Cardiac fibroblast (primary cell): ENCODE measurements around the gene GALNT16.

Source experiments
- DNase-seq, 2 donors: peaks; one replicate each; pipeline versions ENCODE4 v3.0.0 to v3.0.0-alpha.2; 2010; ENCODE audit warnings: low read depth in 2 of 2
- H3K4me3 ChIP-seq, 2 donors: replicated peaks in 1 of 2; 1 replicate in 1 of 2; 2 replicates in 1 of 2; pipeline ENCODE4 v1.5.1; 2011; ENCODE audit warnings: low read depth in 2 of 2, low read length in 2 of 2, mild to moderate bottlenecking in 2 of 2, moderate library complexity in 1 of 2
- TF ChIP-seq, protein P1 (sequence below): IDR thresholded peaks from one replicate; pipeline ENCODE4 v1.5.1; 2011; ENCODE audit warnings: low read depth, mild to moderate bottlenecking, low read length, inconsistent platforms

GALNT16 gene

DNA sequence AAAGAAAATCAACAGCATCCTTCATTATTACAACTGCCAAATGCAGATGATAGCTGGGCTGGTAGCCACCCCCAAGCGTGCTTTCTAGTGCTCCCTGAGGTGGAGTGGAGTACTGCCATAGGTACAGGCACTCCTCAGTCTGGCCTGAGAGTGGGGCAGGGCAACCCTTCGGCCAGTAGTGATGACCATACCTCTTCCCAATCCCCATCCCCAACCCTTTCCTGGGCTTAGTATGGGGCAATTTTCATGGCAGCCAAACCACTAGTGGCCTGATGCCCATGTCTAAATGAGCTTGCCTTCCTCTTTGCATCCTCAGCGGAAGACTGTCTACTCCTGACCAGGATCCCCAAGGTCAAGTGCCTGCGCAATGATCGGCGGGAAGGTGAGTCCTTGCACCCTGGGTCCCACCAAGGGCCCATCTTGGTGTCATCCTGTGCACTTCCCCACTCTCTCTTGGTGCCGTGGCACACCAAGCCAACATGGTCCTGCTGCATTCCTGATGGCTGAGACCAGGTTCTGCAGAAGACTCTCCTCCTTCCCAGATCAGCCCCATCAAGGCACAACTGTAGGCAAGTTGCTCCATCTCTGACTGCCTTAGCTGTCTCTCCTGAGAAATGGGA is 65.8 kb downstream of the GALNT16 start:
- no peak overlapping the region for H3K4me3 ChIP-seq
- DNase-seq = no peak
- TF ChIP-seq, protein P1, sequence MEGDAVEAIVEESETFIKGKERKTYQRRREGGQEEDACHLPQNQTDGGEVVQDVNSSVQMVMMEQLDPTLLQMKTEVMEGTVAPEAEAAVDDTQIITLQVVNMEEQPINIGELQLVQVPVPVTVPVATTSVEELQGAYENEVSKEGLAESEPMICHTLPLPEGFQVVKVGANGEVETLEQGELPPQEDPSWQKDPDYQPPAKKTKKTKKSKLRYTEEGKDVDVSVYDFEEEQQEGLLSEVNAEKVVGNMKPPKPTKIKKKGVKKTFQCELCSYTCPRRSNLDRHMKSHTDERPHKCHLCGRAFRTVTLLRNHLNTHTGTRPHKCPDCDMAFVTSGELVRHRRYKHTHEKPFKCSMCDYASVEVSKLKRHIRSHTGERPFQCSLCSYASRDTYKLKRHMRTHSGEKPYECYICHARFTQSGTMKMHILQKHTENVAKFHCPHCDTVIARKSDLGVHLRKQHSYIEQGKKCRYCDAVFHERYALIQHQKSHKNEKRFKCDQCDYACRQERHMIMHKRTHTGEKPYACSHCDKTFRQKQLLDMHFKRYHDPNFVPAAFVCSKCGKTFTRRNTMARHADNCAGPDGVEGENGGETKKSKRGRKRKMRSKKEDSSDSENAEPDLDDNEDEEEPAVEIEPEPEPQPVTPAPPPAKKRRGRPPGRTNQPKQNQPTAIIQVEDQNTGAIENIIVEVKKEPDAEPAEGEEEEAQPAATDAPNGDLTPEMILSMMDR = peak; percentile 21

DNA sequence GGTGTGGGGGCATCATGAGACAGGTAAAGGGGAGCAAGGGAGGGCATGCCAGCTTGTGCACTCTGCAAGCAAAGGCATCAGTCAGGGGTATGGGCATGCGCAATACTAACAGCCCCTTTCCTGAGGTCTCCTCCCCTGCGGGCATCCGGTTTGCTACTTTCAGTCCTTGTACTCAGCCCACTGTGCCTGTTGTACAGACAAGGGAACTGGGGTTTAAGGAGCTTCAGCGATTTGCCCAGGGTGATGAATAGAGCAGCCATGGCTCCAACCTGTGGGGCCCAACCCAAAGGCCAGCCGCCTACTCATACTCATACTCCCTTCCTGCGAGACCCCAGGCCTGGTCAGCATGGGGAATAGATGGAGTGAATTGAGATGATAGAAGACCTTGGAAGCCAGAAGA is 66.7 kb downstream of the GALNT16 start:
- no peak overlapping the region for H3K4me3 ChIP-seq
- DNase-seq = no peak
- TF ChIP-seq, protein P1 = no peak

DNA sequence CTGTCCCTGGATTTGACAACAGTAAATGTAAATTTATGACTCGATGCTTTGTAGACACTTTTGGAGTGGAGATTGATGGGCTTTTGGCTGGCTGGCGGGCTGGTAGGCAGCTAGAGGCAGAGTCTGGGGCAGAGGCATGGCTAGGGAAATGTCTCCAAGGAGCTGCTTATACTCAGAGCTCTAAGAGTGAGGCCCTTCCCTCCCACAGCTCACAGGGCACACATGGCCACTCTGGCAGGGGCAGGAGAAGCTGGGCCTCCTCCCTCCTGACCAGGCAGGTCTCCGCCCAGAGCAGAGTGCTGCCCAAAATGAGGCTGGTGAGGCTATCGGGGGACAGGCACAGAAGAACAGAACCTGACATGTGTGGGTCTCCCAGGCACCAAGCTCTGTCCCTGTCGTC is 67.5 kb downstream of the GALNT16 start:
- DNase-seq = no peak
- H3K4me3 ChIP-seq = no peak overlapping the region
- TF ChIP-seq, protein P1 = no peak

DNA sequence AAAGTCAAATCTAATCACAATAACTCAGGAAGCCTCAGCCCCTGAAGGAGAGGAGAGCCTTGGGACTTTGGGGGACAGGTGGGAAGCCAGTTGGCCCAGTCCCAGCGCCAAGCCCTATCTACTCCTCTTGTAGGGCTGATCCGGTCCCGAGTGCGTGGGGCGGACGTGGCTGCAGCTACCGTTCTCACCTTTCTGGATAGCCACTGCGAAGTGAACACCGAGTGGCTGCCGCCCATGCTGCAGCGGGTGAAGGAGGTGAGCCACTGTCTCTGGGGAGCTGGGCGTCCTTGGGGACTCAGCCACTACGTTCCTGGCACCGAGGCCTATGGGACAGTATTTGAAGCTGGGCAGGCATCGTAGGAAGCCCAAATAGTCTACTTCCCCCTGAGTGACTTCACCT is 68.4 kb downstream of the GALNT16 start:
- TF ChIP-seq, protein P1 = no peak
- H3K4me3 ChIP-seq = no peak overlapping the region
- no peak for DNase-seq

DNA sequence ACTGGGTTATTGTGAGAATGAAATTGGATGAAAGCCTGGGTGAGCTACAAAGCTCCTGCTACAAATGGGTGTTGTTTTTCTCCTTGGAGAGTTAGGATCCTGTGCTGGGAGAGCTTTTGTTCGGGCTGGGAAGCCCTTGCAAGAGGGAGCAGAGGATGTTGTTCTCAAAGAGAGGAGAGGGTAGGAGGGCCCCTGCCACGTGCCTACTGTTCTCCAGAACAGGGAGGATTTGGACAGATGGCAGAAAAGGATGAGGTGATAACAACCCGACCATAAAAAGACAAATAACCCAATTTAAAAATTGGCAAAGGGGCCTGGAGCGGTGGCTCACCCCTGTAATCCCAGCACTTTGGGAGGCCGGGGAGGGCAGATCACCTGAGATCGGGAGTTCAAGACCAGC is 68.8 kb downstream of the GALNT16 start:
- TF ChIP-seq, protein P1 = no peak
- H3K4me3 ChIP-seq = no peak overlapping the region
- DNase-seq = no peak

DNA sequence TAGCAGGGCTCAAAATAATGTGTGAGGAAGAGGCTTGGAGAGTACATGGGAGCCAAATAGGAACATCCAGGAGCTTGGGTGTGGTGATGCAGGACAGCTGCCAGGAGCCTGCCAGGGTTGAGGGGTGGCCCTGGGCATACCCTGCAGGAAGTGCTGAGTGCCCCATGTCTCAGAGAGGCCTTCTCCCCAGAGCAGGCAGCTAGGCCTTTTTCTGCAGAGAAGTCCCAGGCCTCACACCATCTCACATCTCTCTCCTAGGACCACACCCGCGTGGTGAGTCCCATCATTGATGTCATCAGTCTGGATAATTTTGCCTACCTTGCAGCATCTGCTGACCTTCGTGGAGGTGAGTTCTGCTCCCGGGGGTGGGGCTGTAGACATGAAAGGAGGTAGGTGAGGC is 71.2 kb downstream of the GALNT16 start:
- TF ChIP-seq, protein P1 = no peak
- no peak overlapping the region for H3K4me3 ChIP-seq
- no peak for DNase-seq
